Skin epidermis (tissue), 12 donors: Measurements from ENCODE around the gene HSD11B1.
A peak's percentile ranks its signal among the peaks of the same experiment; 100 is the strongest.

Experiments
- H3K27ac ChIP-seq, 21 experiments: fragments of 200-600 bp; sonication (generic) in 11 of 21; one replicate each; pipeline ENCODE4 v1.5.0; 2020; ENCODE audit warnings: mild to moderate bottlenecking in 3 of 21, inconsistent platforms in 2 of 21, moderate library complexity in 2 of 21
- H3K4me3 ChIP-seq, 7 experiments: fragments of 200-600 bp; sonication (generic) in 2 of 7; one replicate each; pipeline ENCODE4 v1.5.0; 2020; ENCODE audit warnings: inconsistent platforms in 2 of 7, mild to moderate bottlenecking in 2 of 7, moderate library complexity in 1 of 7

The HSD11B1 gene

DNA sequence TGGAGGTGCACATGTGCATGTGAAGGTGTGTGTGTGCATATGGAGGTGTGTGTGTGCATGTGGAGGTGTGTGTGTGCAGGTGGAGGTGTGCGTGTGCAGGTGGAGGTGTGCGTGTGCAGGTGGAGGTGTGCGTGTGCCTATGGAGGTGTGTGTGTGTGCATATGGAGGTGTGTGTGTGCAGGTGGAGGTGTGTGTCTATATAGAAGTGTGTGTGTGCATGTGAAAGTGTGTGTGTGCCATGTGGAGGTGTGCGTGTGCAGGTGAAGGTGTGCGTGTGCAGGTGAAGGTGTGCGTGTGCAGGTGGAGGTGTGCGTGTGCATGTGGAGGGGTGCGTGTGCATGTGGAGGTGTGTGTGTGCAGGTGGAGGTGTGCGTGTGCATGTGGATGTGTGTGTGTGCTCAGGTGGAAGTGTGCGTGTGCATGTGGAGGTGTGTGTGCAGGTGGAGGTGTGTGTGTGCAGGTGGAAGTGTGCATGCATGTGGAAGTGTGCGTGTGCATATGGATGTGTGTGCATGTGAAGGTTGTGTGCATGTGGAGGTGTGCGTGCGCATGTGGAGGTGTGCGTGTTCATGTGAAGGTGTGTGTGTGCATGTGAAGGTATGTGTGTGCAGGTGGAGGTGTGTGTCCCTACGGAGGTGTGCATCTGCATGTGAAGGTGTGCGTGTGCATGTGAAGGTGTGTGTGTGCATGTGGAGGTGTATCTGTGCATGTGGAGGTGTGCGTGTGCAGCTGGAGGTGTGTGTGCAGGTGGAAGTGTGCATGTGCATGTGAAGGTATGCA lies 66.2 kb downstream of the HSD11B1 start:
- H3K27ac ChIP-seq: peak overlapping the region in 7 of 21 experiments; percentile 78 to 97 (median 94)
- H3K4me3 ChIP-seq: peak overlapping the region in 4 of 7 experiments; percentile 6 to 31 (median 27)

DNA sequence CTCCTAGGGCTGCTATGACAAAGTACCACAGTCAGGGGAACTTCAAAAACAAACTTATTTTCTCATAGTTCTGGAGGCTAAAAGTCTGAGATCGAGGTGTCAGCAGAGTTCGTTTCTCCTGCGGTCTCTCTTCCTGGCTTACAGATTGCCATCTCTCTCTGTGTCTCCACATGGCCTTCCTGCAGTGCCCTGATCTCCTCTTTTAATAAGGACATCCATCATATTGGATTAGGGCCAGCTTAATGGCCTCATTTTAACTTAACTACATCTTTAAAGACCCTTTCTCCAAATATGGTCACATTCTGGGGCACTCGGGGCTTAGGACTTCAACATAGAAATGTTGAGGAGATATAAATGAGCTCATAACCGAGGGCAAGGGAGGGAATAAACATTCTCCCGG lies 67.5 kb downstream of the HSD11B1 start:
- Histone ChIP-seq H3K4me3 (no peak overlapping the region), H3K27ac (peak overlapping the region in 2 of 21 experiments; percentile 4 to 10)

DNA sequence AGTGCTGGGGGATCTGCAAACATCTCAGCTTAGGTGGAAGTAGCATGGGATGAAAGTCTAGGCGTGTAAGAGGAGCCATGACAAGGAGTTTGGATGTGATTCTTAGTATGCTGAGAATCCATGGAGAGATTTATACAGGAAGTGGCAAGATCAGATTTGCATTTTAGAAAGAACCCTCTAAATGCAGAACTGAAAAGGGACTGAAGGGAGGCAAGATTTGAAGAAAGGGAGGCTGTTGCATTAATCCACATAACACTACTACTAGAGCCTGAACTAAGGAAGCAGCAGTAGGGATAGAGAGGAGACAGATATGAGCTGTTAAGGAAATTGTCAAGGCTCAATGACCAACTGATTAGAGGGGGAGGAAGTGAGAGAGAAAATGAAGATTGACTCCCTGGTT lies 69.9 kb downstream of the HSD11B1 start:
- peak overlapping the region in 2 of 21 experiments; percentile 18 to 37 for H3K27ac ChIP-seq

DNA sequence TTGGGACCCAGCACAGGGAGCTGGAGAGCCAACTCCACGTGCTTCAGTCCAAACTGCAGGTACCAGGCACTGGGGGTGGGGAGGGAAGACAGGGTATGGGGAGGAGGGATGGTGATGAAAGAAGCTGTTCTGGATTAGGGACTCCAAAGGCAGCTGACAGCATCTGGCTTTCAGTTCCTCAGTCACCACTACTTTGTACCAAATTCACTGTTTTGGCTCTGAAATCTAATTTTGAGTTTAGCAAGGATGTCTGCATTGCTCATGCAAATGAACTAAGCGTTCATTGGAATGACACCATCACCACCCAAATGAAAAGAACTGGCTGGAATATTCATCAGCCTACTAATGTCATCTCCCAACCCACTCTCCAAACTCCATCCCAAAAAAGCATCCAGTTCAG lies 71.0 kb downstream of the HSD11B1 start:
- no peak overlapping the region for H3K4me3 ChIP-seq
- H3K27ac ChIP-seq: peak overlapping the region in 2 of 21 experiments; percentile 18 to 37

More for the DNA sequence above, 69.9 kb downstream of the HSD11B1 start:
- H3K4me3 ChIP-seq: no peak overlapping the region

DNA sequence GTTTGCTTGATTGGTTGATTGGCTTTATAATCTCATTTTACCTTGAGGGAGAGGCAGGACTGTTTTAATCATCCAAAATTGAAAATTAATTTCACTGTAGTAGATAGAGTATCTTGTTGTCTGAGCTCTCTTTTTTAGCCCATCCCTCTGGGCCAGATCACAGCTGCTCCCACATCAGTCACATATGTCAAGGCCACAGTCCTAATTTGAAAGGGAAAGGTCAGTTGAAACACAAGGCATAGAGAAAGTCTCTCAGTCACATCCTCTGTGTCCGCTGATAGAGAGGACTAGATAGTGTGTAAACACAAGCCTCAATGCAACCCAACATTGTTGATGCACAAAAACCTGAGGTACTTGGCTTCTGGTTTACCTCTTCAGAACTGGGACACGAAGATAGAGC lies 72.9 kb downstream of the HSD11B1 start:
- H3K4me3 ChIP-seq: no peak overlapping the region
- H3K27ac ChIP-seq: no peak overlapping the region

DNA sequence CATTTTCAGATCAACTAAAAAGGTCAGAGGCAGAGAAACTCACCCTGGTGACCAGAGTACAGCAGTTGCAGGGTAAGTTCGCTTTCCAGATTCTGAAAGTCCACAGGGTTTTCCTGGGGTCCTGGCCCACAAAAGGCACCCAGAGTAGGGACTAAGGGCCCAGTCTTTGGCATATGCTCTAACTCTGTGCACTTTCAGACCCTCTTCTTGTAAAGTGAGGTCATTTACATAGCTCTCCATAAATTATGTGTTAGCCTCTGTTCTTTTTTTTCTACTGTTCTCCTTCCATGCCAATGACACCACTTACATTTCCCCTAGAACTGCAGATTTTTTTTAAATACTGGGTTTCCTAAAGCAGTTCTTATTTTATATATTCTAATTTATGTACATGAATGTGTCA lies 73.5 kb downstream of the HSD11B1 start:
- Histone ChIP-seq H3K4me3 (no peak overlapping the region), H3K27ac (no peak overlapping the region)

DNA sequence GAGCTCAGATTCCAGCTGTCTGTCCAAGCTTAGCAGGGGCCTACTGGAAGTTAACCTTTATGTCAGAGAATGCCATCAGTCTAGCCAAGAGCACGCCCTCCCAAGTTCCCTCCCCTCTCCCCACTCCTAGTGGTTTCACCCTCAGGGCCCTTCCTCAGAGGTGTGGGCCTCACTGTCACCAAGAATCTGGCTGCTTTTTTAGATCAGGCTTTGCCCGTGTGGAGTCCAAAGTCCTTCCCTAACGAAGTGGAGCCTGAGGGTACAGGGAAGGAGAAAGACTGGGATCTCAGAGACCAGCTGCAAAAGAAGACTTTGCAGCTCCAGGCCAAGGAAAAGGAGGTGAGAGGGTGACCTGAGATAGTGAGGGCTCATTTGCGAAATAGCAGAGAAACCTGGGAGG lies 75.6 kb downstream of the HSD11B1 start:
- no peak overlapping the region for H3K4me3 ChIP-seq
- H3K27ac ChIP-seq: no peak overlapping the region

DNA sequence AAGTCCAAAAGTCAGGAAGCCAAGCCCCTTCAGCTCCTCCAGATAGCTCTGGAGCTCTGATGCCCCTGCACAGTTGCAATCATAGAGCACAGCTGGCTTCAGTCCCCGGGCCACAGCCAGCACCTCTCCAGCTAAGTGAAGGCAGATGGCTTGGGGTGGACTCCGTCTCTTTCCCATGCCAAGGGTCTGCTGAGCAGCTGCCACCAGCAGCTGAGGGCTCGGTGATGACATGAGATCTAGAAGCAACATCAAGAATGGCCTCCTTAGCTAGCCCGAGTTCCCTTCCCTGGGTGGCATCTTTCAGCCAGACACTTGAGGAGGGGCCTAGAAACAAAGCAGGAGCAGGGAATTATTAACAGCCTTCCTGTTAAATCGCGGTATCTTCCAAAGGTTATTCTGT lies 78.7 kb downstream of the HSD11B1 start:
- H3K27ac ChIP-seq: peak overlapping the region in 6 of 21 experiments; percentile 82 to 93 (median 90)
- H3K4me3 ChIP-seq: peak overlapping the region in 4 of 7 experiments; percentile 45 to 68 (median 57)
